Vagina (tissue), 2 donors: ENCODE results near the gene BCAS1.

Experiments used
- CTCF ChIP-seq, 3 experiments: fragments of 450-650 bp in 2 of 3; fragments of 200-600 bp in 1 of 3; sonication (generic) in 1 of 3; IDR thresholded peaks; one replicate each; pipeline ENCODE4 v1.5.1; 2017 to 2019; ENCODE audit warnings: antibody characterized with exemption in 3 of 3, mild to moderate bottlenecking in 2 of 3, moderate library complexity in 2 of 3
- POLR2A ChIP-seq, 2 donors: fragments of 450-650 bp; IDR thresholded peaks; one replicate each; pipeline ENCODE4 v1.6.1; 2017; ENCODE audit warnings: antibody characterized with exemption in 2 of 2, mild to moderate bottlenecking in 2 of 2, moderate library complexity in 2 of 2

GRCh38 chr20:54014293-54014926 is 56.0 kb downstream of the BCAS1 start:
- TF ChIP-seq CTCF (IDR thresholded peaks at IDR 0.05) (no peak), POLR2A (IDR thresholded peaks at IDR 0.05) (no peak)
